AG10803 (cell line): ENCODE measurements around the gene IP6K3.

Experiments
- DNase-seq: peaks from one replicate; pipeline ENCODE4 v3.0.0; 2010; ENCODE audit warnings: low read depth
- H3K4me3 ChIP-seq: 2 replicates; pipeline ENCODE4 v1.5.1; 2011; ENCODE audit warnings: mild to moderate bottlenecking, low read length, control low read depth
- TF ChIP-seq, protein P1 (sequence below): conservative IDR thresholded peaks from 2 replicates; pipeline ENCODE4 v1.5.1; 2011; ENCODE audit warnings: mild to moderate bottlenecking, low read length, control low read depth, inconsistent platforms

Gene IP6K3

GRCh38 chr6:33731035-33731434 is 15.7 kb downstream of the IP6K3 start:
- DNase-seq: no peak
- TF ChIP-seq, protein P1, sequence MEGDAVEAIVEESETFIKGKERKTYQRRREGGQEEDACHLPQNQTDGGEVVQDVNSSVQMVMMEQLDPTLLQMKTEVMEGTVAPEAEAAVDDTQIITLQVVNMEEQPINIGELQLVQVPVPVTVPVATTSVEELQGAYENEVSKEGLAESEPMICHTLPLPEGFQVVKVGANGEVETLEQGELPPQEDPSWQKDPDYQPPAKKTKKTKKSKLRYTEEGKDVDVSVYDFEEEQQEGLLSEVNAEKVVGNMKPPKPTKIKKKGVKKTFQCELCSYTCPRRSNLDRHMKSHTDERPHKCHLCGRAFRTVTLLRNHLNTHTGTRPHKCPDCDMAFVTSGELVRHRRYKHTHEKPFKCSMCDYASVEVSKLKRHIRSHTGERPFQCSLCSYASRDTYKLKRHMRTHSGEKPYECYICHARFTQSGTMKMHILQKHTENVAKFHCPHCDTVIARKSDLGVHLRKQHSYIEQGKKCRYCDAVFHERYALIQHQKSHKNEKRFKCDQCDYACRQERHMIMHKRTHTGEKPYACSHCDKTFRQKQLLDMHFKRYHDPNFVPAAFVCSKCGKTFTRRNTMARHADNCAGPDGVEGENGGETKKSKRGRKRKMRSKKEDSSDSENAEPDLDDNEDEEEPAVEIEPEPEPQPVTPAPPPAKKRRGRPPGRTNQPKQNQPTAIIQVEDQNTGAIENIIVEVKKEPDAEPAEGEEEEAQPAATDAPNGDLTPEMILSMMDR: no peak
- H3K4me3 ChIP-seq: no peak overlapping the region

- H3K4me3 ChIP-seq: no peak overlapping the region
- TF ChIP-seq, protein P1: no peak
- no peak for DNase-seq
Measured at GRCh38 chr6:33730611-33731010, 16.1 kb downstream of the IP6K3 start.

- TF ChIP-seq, protein P1: no peak
- H3K4me3 ChIP-seq: no peak overlapping the region
- DNase-seq: no peak
Measured at GRCh38 chr6:33729059-33729458, 17.6 kb downstream of the IP6K3 start.

DNA sequence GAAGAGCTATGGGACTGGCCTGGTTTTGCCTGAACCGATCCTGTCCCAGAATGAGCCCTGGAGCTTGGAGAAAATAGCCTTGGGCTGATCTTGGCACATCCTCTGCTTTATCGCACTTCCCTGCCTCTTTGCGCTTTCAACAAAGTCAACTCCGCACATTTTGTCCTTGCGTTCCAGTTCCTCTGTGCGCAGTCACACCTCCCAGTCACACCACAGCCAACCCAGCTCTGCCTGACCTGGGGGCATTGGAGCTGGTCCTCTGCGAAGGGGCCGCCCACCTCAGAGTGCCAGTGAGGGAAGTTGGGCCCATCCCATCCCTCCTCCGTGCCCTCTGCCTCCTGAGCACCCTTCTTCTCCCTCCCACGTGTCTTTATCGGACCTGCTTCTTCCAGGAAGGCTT is 18.3 kb downstream of the IP6K3 start:
- no peak overlapping the region for H3K4me3 ChIP-seq
- TF ChIP-seq, protein P1: no peak
- no peak for DNase-seq

GRCh38 chr6:33727932-33728331 is 18.8 kb downstream of the IP6K3 start:
- TF ChIP-seq, protein P1: no peak
- DNase-seq: no peak
- no peak overlapping the region for H3K4me3 ChIP-seq

- no peak for DNase-seq
- no peak overlapping the region for H3K4me3 ChIP-seq
- TF ChIP-seq, protein P1: no peak
Measured at GRCh38 chr6:33727126-33727525, 19.6 kb downstream of the IP6K3 start.

DNA sequence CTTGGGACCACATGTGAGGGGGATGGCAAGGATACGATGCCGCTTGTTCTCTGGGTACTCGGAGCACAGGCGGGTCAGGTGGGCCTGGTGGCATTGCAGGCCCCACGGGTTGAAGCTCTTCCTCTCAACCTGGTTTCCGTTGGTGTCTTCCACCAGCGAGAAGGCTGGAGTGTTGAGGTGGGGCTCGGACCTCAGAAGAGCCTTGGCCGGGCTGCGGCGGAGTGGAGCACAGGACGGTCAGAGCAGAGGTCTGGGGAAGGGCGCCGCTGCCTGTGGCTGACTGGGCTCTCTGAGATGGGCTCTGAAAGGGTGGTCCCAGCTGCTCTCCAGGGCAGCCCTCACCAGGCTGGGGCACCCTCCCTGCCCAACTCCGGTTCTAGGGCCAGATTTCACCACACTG is 20.0 kb downstream of the IP6K3 start:
- TF ChIP-seq, protein P1: no peak
- H3K4me3 ChIP-seq: no peak overlapping the region
- DNase-seq: no peak
